ENCODE measurements around the gene GALNT6.
A peak's percentile ranks its signal among the peaks of the same experiment; 100 is the strongest.
"Not testable (repeated sequence)": the region's sequence is repeated elsewhere in the genome, so short reads cannot be mapped to it uniquely, and the experiment has no call there.

GALNT6 gene

GRCh38 chr12:51333536-51333935 is 57.7 kb downstream of the GALNT6 start:
- no peak overlapping the region for H3K4me3 ChIP-seq (ENCODE audit: low read depth, low read length)
- no peak for DNase-seq (ENCODE audit: low read depth)

DNA sequence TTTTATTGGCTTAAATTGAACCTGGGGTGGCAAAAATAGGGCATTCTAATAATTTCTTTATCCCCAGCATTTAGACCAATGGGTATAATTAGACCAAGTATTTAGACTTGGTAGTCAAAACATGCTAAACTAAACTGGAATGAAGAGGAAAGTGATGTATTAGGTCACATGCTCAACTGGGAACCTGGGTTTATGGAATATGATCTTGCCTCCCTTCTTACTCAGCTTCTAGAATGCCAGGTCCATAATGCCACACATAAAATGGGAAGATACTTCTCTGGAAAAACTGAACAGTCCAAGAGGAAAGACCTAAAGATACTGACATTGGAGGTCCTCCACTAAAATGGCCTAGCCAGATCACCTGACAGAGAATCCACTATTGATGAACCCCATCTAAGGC is 61.0 kb downstream of the GALNT6 start:
- DNase-seq (ENCODE audit: low read depth): no peak
- no peak overlapping the region for H3K4me3 ChIP-seq (ENCODE audit: low read depth, low read length)

DNA sequence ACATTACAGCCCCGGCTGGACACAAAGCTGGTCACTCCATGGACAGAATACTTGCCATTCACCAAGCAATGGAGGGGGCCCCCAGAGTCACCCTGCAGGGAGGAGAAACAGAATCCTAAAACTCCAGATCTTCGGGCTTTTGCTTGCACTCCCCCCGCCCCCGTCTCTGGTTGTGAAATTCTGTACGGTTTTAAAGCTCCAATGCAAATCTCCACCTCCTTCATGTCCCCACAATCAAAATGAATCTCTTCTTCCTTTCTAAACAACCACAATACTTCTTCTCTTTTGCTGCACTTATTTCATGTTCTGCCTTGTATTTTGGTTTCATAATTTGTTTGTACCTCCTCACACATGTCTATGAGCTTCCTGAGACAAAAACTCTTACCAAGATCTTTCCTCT is 61.5 kb downstream of the GALNT6 start:
- H3K4me3 ChIP-seq (ENCODE audit: low read depth, low read length): no peak overlapping the region
- no peak for DNase-seq (ENCODE audit: low read depth)

GRCh38 chr12:51328587-51328986 is 62.6 kb downstream of the GALNT6 start:
- no peak overlapping the region for H3K4me3 ChIP-seq (ENCODE audit: low read depth, low read length)

GRCh38 chr12:51326698-51327439 is 64.3 kb downstream of the GALNT6 start:
- peak; percentile 37 for DNase-seq (ENCODE audit: low read depth)
- no peak overlapping the region for H3K4me3 ChIP-seq (ENCODE audit: low read depth, low read length)

More at GRCh38 chr12:51328587-51328986, 62.6 kb downstream of the GALNT6 start:
- no peak for DNase-seq (ENCODE audit: low read depth)

DNA sequence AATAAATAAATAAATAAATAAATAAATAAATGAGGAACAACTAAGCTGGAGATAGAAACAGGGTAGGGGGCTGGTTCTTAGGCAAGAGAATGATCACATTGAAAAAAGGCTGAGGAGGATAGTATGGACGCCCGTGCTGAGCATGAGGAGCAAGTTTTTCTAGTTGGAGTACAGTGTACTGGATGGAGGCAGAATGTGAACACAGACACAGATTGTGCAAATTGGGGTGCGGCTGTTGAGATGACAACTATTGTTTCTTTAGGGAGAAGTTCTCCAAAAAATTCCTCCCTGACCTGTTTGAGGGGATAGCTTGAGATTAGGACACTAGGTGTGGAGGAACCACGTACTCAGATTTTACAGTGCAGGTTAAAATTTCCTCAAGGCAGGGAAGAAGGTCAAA is 66.3 kb downstream of the GALNT6 start:
- no peak for DNase-seq (ENCODE audit: low read depth)
- no peak overlapping the region for H3K4me3 ChIP-seq (ENCODE audit: low read depth, low read length)

DNA sequence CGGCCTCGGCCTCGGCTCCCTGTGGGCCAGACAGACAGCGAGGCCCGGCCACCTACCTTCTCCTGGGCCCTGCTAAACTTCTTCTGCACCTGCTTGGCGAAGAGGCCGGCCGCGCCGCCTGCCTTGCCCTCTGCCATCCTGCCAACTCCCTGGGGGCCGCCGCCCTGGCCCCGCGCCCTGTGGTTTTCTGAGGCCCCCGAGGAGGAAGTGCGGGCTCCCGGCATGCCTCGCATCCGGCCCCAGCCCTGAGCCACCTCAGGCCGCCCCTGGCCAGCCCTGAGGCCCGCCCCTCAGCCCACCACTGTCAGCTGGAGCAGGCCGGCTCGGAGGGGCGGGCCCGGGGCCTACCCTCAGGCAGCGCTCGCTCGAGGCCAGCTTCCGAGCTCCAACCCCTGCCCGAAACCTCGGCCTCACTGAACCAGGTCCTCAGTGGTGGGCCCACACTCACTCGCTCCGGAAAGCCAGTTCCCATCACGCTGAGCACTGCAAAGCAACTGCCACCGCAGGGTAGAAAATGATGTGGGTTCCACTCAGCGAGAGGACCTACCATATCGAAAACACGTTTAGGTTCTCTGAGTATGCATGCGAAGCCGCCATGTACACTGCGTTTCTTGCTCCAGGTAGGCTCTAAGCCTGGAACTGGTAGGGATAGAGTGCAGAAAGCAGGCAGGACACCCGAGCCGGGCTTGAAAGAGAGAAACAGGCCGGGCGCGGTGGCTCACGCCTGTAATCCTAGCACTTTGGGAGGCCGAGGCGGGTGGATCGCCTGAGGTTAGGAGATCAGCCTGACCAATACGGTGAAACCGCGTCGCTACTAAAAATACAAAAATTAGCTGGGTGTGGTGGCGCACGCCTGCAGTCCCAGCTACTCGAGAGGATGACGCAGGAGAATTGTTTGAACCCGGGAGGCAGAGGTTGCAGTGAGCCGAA is 67.0 kb downstream of the GALNT6 start, which contains the start of gene BIN2:
TSS of gene BIN2 (minus strand) at position 209 of the 930 bp plus-strand sequence. CDS start at position 137, 72 bp downstream.
- no peak for DNase-seq (ENCODE audit: low read depth)
- no peak within 1 kb of the TSS for H3K4me3 ChIP-seq (ENCODE audit: low read depth, low read length)

- no peak overlapping the region for H3K4me3 ChIP-seq (ENCODE audit: low read depth, low read length)
- DNase-seq (ENCODE audit: low read depth): no peak
Measured at GRCh38 chr12:51323317-51323960, 67.8 kb downstream of the GALNT6 start.

- no peak for DNase-seq (ENCODE audit: low read depth)
- no peak overlapping the region for H3K4me3 ChIP-seq (ENCODE audit: low read depth, low read length)
Measured at GRCh38 chr12:51322452-51322851, 68.8 kb downstream of the GALNT6 start.

DNA sequence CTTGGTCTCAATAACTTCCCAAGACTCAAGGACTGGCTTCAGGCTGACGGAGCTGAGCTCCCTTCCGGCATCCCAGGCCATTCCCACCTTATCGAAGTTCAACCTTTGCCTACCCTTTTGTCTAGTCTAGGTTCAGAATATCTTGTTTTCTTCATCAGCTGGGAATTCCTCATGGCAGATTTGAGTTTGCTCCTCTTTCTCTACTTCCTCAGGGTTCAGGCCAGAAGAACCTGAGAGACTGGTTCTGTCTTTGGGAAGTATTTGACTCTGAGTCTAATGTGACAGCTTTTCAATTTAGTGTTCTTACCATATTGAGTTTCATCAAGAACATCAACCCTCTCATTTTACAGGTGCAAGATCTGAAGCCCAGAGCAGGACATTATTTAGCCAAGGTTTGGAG is 69.3 kb downstream of the GALNT6 start:
- H3K4me3 ChIP-seq (ENCODE audit: low read depth, low read length): no peak overlapping the region

DNA sequence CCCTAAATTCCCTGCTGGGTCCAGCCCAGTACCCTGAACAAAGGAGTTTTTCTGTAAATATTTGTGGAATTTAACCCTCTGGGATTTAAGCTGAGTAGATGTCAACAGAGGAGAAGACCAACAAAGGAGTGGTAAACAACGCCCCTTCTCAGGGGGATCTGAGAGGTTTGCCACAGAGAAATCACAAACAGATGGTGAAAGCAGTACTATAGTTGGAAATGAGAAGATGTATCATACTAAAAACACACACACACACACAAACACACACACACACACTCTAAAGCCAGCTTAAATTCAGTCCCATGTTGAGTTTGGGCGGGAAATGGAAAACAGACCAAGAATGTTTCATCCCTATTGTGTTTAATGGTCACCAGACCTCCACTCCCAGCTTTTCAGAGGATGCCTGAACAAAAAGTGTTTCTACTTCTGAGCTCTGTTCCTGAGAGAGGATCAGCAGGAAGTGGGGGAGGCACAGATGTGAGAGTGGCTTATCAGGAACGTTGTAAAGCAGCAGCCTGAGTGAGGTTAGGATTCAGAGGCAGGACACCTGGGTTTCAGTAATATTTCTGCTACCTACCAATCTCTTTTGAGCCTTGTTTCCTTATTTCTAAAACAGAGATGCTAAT is 70.4 kb downstream of the GALNT6 start:
- no peak for DNase-seq (ENCODE audit: low read depth)
- no peak overlapping the region for H3K4me3 ChIP-seq (ENCODE audit: low read depth, low read length)

More for the DNA sequence above, 69.3 kb downstream of the GALNT6 start:
- no peak for DNase-seq (ENCODE audit: low read depth)

GRCh38 chr12:51320311-51320694 is 70.9 kb downstream of the GALNT6 start:
- DNase-seq (ENCODE audit: low read depth): no peak
- H3K4me3 ChIP-seq (ENCODE audit: low read depth, low read length): no peak overlapping the region

DNA sequence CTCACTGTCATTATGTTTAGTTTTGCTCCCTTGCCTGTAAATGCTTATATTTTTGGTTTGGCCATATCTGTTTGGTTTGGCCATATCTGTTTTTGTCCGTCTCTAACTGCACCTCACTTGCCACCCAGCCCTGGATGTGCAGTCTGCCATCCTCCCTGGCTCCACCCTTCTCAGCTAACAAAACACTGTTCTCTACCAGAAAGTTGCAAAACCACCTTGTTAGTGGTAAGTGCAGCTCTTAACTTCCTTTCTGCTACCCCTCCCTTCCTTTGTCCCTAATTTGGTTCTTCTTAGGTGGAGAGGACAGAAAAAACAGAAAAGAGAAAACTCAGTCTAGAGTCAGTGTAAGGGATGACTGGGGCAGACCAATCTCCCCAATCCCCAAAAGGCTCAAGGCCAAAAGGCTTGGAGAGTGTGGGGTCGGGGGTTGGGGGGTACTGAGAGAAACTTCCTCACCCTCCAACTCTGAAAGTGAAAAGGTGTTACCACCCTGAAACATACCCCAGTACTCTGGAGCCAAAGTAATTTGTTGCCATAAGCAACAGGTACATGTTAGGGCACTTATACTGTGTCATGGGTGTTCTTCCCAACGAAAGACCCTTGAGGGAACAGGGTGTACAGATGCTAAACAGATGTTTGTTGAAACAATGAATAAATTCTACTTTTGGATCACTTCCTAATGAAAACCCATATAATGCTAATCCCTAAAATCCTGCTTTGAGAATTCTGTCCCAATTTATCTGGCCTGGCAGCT is 72.2 kb downstream of the GALNT6 start:
- DNase-seq (ENCODE audit: low read depth): no peak
- H3K4me3 ChIP-seq (ENCODE audit: low read depth, low read length): no peak overlapping the region

- DNase-seq (ENCODE audit: low read depth); H3K4me3 ChIP-seq (ENCODE audit: low read depth, low read length): not testable (repeated sequence)
Measured at GRCh38 chr12:51318057-51318806, 73.0 kb downstream of the GALNT6 start.

GRCh38 chr12:51311389-51311788 is 79.8 kb downstream of the GALNT6 start:
- H3K4me3 ChIP-seq (ENCODE audit: low read depth, low read length): no peak overlapping the region
- DNase-seq (ENCODE audit: low read depth): no peak

GRCh38 chr12:51307655-51308593 is 83.3 kb downstream of the GALNT6 start:
- DNase-seq (ENCODE audit: low read depth): peak; percentile 65
- H3K4me3 ChIP-seq (ENCODE audit: low read depth, low read length): no peak overlapping the region

DNA sequence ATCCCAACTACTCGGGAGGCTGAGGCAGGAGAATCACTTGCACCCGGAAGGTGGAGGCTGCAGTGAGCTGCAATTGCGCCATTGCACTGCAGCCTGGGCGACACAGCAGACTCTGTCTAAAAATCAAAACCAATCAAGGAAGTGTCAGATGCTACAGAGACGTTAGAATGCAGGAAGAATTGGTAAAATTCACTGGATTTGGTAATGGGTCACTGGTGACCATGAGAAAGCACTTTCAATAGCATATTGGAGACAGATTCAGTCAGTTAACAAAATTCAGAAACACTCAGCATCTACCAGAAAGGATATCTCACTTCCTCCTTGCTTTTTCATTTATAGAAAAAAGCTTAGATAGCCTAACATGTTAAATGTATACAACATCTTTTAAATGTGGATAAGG is 84.7 kb downstream of the GALNT6 start:
- H3K4me3 ChIP-seq (ENCODE audit: low read depth, low read length): no peak overlapping the region
- DNase-seq (ENCODE audit: low read depth): no peak
